GM10847 (cell line): ENCODE results near the gene ATG101.

Experiments used
- POLR2A ChIP-seq: IDR thresholded peaks from 2 replicates; pipeline ENCODE4 v1.6.1; 2011; ENCODE audit not compliant: insufficient read length; ENCODE audit errors: extremely low read depth

The ATG101 gene

DNA sequence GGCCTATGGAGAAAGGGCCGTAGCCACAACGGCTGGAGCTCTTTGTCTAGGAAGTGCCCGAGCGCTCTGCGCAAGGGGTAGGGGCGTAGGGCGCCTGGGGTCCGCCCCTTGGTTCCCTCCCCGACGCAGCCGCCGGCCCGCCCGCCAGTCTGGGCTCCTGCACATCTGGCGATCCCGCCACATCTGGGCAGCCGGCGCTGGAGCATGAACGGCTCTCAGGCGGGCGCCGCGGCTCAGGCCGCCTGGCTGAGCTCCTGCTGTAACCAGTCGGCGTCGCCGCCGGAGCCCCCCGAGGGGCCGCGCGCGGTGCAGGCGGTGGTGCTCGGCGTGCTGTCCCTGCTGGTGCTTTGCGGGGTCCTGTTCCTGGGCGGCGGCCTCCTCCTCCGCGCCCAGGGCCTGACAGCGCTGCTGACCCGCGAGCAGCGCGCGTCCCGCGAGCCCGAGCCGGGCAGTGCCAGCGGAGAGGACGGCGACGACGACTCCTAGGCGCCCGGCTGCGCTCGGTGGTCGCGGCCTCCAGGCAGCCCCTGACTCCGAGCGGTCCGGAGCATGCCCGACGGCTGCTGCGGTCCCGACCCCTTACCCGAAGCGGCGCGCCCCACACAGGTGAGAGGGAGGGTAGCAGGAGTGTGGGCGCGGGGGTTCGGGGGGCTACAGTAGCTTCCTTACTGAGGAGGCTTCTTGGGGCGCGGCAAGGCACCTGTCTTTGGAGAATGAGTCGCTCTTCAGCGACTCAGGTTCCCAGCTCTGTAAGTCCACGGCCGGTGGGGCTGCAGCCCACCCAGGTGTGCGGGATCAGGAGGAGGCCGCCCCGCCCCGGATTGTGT, 10.0 kb downstream of the ATG101 start, which contains the start of gene SMIM41:
Gene SMIM41 (plus strand): TSS at position 129 of the 827 bp plus-strand sequence. CDS start 76 bp downstream, at position 205.
- no peak for TF ChIP-seq POLR2A

DNA sequence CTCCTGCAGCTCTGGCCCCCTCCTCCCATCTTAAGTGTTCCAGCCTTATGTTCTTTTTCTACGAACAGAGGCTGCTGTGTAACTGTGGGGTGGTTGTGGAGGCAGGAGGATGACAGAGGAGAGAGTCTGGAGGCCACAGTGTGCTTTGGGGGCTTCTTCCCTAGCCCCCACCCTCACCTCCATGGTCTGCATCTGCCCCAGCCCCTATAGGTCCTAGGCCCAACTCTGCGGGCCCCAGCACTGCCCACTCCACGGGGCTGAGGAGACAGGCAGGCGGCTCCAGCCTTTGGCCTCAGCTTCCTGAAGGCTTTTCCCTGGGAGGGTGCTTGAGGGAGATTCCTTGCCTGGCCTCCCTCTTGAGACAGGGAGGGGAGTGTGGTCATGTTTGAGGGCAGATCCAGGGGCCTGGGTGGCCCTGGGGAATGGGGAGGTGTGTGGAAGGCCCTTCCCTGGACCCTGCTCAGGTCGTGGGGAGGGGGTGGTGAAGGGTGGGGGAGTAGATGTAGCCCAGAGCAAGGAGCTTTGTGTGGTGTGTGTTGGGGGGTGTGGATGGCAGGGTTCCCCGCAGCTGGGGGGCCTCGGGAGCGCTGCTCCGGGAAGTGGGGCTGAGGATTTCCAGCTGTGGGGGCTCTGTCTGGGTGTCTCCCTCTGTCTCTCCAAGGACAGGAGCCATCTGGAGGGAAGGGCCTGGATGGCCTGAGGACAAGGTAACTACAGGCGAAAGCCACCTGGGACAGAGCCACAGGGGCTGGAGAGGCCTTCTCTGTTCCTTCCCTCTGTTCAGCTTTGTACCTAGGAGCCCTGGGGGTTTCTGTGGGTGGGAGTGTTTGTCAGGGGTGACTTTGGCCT, 10.8 kb downstream of the ATG101 start:
- no peak for TF ChIP-seq POLR2A

DNA sequence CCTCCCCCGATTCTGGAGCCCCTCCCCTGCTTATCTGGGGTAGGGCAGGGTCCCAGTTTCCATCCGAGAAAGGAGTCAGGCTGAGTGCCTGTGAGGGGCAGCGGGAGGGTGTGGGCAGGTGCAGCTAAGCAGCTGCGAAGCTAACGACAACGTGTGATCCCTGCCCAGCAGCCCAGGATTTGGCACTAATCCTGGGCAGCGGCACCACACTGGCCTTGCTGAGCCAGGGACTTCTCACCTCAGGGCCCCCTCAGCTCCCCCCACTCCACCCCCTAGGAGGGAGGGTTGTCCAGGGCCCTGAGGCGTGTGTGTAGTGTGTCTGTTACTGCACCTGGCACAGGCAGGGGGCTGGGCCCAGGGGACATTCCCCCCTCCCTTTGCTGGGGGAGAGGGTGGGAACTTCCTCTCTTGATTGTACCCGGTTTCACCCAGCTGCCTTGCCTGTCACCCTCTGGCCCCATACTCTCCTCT, 11.5 kb downstream of the ATG101 start:
- TF ChIP-seq POLR2A: no peak

DNA sequence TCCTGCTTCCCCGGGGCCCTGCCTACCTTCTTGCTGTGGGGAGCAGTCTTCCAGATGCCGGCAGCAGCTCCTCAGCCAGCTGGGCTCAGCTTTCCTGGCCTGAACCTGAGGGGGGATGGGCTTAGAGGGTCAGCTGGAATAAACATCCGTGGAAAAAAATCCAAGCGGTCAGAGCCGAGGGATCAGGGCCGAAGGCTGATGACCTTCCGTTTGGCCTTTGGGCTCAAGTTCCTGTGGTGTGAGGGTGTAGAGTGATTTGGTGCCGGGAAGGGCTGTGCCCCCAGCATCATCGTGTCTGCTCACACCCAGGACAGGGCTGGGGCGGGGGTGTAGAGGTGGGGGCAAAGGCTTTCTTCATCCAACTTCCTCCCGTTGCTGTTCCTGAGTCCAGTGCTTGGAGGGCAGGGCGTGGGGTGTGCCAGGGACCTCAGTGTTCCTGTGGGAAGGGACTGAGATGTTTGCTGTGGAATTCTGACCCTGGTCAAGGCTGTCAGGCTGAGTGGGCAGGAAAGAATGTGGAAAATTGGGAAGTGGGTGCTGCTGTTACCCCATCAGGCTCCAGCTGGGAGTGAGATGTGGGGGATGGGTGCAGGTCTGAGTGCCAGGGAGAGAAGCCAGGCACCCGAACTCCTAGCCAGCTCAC, 12.4 kb downstream of the ATG101 start:
- TF ChIP-seq POLR2A: no peak

DNA sequence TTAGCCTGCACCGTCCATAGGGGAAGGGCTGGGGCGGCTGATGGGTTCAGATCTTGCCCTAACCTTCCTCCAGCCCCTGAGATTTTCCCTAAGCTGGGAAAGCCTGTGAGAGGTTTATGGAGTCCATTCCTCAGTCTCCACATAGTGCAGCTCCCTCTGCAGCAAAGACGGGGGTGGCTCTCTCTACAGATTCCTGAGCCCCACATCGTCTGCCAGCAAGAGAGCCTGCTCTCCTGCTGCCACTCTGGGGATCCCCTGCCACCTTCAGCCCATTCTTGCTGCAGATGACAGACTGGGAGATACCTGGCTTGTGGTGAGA, 12.8 kb downstream of the ATG101 start:
- no peak for TF ChIP-seq POLR2A

DNA sequence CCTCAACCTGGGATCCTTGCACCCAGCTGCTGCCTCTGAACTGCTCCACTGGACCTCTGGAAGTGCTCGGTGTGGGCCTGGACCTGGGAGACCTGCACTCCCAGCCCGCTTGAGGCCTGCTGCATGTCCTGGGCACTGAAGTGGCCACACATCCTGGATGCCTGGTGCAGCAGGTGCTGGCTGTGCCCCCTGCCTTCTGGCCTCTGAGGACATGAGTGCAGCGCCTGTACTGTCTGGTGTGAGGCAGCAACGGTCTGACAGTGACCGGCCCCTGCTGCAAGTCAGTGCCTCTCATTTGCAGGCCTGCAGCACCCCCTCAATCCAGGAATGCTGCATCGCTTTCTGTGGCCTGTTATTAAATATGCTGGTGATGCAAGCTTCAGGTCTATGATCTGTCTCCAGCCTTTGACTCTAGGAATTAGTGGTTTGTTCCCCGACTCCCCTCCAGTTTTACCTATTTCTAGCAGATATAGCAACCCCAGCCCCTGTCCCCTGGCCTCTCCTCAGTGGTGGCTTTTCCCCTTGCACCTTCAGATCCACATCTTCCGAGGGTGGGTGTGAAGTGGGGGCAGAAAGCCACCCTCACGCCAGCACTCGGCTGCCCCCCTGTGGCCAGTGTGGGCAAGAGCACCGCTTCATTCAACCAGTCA, 13.3 kb downstream of the ATG101 start:
- TF ChIP-seq POLR2A: no peak

DNA sequence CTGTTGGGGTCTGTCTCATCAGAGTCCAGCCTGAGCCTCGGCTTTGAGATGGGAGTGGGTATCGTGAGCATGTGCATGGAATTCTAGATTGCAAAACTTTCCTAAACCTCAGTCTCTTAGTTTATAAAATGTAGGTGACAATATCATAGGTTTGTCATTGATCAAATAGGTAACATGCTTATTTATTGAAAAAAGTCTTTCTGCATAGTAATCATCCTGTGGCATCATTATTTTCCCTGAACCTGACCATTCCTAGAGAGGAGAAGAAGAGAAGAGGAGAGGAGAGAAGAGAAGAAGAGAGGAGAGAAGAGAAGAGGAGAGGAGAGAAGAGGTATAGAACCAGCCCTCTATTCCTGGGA, 13.8 kb downstream of the ATG101 start:
- TF ChIP-seq POLR2A: no peak

DNA sequence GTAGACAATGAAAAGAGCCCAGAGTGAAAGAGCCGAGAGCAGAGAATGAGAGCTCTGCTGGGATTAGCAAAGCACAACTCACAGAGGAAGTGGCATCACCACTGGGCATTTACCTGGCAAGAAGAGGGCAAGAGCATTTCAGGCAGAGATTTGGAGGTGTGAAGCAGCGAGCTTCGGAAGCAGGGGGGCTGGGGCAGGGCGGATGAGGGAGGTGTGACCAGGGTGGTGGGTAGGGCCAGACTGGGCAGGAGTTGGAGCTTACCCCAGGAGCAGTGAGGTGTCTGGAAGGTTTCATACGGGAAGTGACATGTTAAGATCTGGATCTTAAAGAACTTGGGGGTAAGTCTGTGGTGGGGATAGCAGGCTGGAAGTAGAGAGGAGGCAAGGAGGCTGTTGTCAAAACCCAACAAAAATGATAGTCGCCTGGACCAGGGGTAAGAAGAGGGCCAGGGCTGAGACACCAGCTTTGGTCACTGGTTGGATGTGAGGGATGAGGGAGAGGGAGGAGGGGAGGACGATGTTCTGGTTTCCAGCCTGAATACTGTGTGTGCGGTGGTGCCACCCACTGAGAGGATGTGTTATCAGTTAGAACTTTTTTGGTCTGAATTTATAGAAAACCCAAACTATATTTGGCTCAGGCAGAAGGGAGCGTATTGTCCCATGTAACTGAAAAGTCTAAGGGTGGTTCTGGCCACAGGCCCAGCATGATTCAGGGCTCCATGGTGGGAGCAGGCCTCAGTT, 14.9 kb downstream of the ATG101 start:
- TF ChIP-seq POLR2A: no peak

DNA sequence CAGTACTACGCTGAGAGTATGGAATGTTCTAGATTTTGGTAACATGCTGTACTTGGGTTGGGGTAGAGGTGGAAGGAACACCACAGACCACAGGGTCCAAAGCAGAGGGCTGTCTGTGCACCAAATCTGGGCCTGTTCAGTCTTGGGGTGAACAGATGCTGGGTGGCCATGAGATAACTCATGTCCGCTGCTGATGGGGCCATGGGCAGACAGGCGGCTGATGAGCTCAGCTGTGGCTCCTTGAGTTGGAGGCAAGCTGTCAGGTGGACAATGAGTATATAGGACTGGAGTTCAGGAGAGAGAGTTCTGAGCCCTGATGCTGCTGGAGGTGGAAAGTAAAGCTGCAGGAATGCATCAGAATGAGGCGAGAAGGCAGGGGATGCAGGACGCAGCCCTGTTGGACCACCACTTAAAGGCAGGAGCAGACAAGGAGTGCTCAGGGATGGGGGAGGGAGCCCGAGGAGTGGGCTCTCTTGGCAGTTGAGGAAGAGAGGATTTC, 16.0 kb downstream of the ATG101 start:
- no peak for TF ChIP-seq POLR2A

DNA sequence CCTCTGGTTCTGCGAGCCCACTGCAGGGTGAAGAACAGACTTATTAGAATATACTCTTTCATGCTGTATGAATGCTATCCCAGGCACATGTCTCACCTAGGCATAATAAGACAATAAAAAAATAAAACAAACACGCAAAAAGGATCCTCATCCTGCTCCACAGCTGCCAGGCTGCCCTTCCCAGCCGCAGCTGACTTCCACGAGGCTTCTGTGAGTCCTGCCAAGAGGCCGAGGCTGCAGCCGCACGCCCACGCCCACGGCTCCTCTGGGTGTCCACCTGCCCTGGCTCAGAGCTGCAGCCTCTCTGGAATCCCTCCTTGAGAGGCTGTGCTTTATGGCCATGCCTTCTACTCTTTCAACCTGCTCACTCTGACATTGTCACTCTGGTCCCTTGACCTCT, 16.6 kb downstream of the ATG101 start:
- no peak for TF ChIP-seq POLR2A

DNA sequence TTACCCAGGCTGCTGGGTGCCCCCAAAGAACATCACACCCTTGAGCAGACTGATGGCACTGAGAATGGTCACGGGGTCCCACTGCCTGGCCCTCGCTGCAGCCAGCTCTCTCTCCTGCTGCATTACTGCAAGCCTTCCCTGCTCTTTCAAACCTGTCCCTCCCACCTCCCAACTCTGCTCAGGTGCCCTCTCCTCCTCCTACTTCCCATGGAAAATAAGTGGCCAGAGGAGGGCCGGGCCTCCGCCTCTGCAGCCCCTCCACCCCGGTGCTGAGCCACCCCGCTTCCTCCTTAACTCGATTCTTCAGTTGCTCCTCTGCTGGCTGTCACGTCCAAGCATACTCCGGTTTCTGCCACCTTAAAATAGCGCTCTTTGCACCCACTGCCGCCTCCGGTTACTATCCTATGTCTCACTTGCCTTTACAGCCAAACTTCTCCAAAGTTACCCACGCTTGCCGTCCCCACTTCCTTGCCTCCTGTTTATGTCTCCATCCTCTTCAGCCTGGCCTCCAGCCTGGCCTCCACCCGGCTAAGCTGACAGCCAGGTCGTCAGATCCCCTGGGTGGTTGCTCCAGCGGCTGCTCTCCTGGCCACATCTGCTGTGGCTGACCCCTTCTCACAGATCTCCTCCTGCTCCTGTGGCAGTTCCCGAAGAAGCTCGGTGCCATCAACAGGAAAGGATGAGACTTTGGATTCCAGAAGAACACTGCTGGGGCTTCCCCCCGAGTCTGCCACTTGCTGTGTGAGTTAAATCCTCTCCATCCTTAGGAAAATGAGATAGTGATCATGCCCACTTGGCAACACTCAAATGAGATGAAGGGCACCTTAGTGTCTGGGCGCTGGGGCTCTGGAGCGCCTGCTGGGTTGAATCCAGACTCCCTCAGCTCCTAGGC, 17.4 kb downstream of the ATG101 start:
- TF ChIP-seq POLR2A: no peak

DNA sequence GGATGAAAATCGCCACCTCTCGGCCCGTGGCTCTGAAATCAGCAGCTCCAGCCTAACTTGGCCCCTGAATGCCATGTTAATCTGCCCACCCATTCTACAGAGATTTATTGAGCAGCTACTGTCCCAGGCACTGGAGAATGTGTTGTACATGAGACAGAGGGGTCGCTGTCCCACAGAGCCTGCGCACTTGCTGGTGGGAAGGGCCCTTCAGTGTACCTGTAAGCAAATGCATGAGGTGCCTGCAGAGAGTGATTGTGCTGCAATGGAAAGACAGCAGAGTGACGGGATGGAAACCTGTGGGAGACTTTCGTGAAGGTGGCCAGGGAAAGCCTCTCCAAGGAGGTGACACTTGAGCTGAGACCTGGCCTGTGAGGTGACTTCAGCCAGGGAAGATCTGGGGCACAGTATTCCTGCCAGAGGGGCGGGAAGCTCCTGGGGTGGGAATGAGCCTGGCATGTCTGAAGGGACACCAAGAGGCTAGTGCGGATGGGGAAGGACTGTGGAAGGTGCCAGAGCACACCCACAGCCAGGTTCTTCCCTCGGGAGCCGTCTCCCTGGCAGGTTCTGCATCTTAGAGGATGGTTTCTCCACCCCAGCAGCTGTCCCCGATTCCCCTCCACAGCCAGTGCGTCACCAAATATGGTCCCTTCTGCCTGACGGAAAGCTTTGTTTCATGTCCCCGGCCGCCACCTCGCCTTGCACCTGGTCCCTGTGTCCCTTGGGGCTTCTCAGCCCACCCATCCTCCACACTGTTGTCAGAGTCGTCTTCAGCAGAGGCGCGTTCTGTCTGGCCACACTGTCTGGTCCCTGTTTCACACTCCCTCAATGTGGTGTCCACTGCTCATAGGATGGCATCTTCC, 18.4 kb downstream of the ATG101 start:
- no peak for TF ChIP-seq POLR2A
